H1 (cell line): ENCODE data around the gene OR51G2. TPM values are rescaled to one million over a fixed set of nuclear protein-coding genes. Genes with fewer than 3 reads are reported as not detected.

Experiments used
- CTCF ChIA-PET: fragments of 300-600 bp; sonication (Branson Sonifier 250); formaldehyde crosslinking; loops from one replicate; lab custom pipeline; 2021; ENCODE audit not compliant: partially characterized antibody; lab: Charles Lee
- POLR2A ChIA-PET: fragments of 300-600 bp; sonication (Branson Sonifier 250); formaldehyde crosslinking; loops from one replicate; lab custom pipeline; 2021; ENCODE audit warnings: inconsistent platforms; ENCODE audit not compliant: partially characterized antibody; lab: Charles Lee
- DNase-seq, 2 experiments: peaks; one replicate each; pipeline versions ENCODE4 v3.0.0 to v3.0.0-alpha.2; 2010 to 2022; ENCODE audit warnings: low spot score in 2 of 2, low read depth in 1 of 2, mixed read lengths in 1 of 2
- FAIRE-seq: peaks from 2 replicates; lab custom pipeline; 2011; peaks lifted over from hg19 to GRCh38; lab: Jason Lieb, UNC
- H2AFZ ChIP-seq: 2 replicates; pipeline ENCODE4 v1.8.1; 2012; ENCODE audit warnings: low read length, inconsistent platforms
- H2AK5ac ChIP-seq: 2 replicates; pipeline ENCODE4 v1.6.1; 2013; ENCODE audit warnings: low read depth, low read length
- H2BK120ac ChIP-seq: replicated peaks from 2 replicates; pipeline ENCODE3; 2013; ENCODE audit warnings: low read depth, low read length, inconsistent platforms
- H2BK12ac ChIP-seq: 2 replicates; pipeline ENCODE4 v1.6.1; 2013; ENCODE audit warnings: low read depth, low read length
- H2BK15ac ChIP-seq: 2 replicates; pipeline ENCODE4 v1.6.1; 2013; ENCODE audit warnings: low read length
- H2BK20ac ChIP-seq: 2 replicates; pipeline ENCODE4 v1.6.1; 2013; ENCODE audit warnings: low read length
- H2BK5ac ChIP-seq: 2 replicates; pipeline ENCODE4 v1.6.1; 2013; ENCODE audit warnings: low read depth, low read length
- H3K14ac ChIP-seq: 2 replicates; pipeline ENCODE4 v1.6.1; 2013; ENCODE audit warnings: inconsistent platforms; ENCODE audit not compliant: insufficient read length
- H3K18ac ChIP-seq: 2 replicates; pipeline ENCODE4 v1.6.1; 2013; ENCODE audit warnings: low read length; ENCODE audit errors: extremely low read depth
- H3K23ac ChIP-seq: 2 replicates; pipeline ENCODE4 v1.6.1; 2013; ENCODE audit warnings: inconsistent platforms; ENCODE audit not compliant: insufficient read length
- H3K23me2 ChIP-seq: 2 replicates; pipeline ENCODE4 v1.6.1; 2013; ENCODE audit warnings: low read depth, low read length
- H3K27ac ChIP-seq: 2 replicates; pipeline ENCODE4 v1.6.1; 2011; ENCODE audit warnings: low read depth, low read length, inconsistent platforms
- H3K27me3 ChIP-seq, 4 experiments: replicated peaks in 1 of 4; 1 replicate in 1 of 4; 2 replicates in 3 of 4; pipeline versions ENCODE4 v1.6.1 to v1.8.1; 2011 to 2013; ENCODE audit warnings: low read length in 3 of 4, mild to moderate bottlenecking in 3 of 4, inconsistent platforms in 2 of 4, mixed read lengths in 2 of 4, moderate library complexity in 1 of 4; ENCODE audit not compliant: control insufficient read depth in 3 of 4, insufficient read depth in 3 of 4; ENCODE audit errors: extremely low read depth in 1 of 4
- H3K36me3 ChIP-seq, 4 experiments: 2 replicates each; pipeline versions ENCODE4 v1.6.1 to v1.8.1; 2011 to 2013; ENCODE audit warnings: mild to moderate bottlenecking in 4 of 4, low read length in 3 of 4, moderate library complexity in 2 of 4, control low read depth in 1 of 4, inconsistent platforms in 1 of 4; ENCODE audit not compliant: insufficient read depth in 4 of 4, control insufficient read depth in 2 of 4
- H3K4ac ChIP-seq: replicated peaks from 2 replicates; pipeline ENCODE3; 2013; ENCODE audit warnings: low read length, low read depth, mixed read lengths, inconsistent platforms; ENCODE audit not compliant: insufficient read length
- H3K4me1 ChIP-seq, 4 experiments: replicated peaks in 1 of 4; 1 replicate in 1 of 4; 2 replicates in 3 of 4; pipeline versions ENCODE4 v1.6.1 to v1.8.1; 2011 to 2013; ENCODE audit warnings: low read length in 3 of 4, inconsistent platforms in 2 of 4, mixed read lengths in 1 of 4; ENCODE audit not compliant: insufficient read depth in 4 of 4, control insufficient read depth in 3 of 4
- H3K4me2 ChIP-seq, 2 experiments: 2 replicates each; pipeline versions ENCODE4 v1.6.1 to v1.8.1; 2011 to 2013; ENCODE audit warnings: low read depth in 2 of 2, low read length in 2 of 2, control low read depth in 1 of 2, inconsistent platforms in 1 of 2, mild to moderate bottlenecking in 1 of 2; ENCODE audit not compliant: insufficient read depth in 1 of 2
- H3K4me3 ChIP-seq, 4 experiments: fragments of 200-600, 300-600 bp in 1 of 4; sonication (generic), shearing (Covaris generic), sonication (Bioruptor Twin) in 1 of 4; 2 replicates each; pipeline versions ENCODE4 v1.5.1 to v1.8.1; 2011 to 2016; ENCODE audit warnings: low read length in 4 of 4, low read depth in 3 of 4, control low read depth in 2 of 4, inconsistent platforms in 2 of 4, mild to moderate bottlenecking in 2 of 4, mixed read lengths in 1 of 4, moderate library complexity in 1 of 4; ENCODE audit not compliant: insufficient read depth in 2 of 4; ENCODE audit errors: extremely low read depth in 1 of 4
- H3K56ac ChIP-seq: replicated peaks from 2 replicates; pipeline ENCODE3; 2013; ENCODE audit warnings: low read depth, mild to moderate bottlenecking, mixed read lengths, low read length, inconsistent platforms; ENCODE audit not compliant: insufficient read length
- H3K79me1 ChIP-seq: 2 replicates; pipeline ENCODE4 v1.6.1; 2013; ENCODE audit warnings: low read depth, low read length, control low read depth
- H3K79me2 ChIP-seq, 2 experiments: 2 replicates each; pipeline versions ENCODE4 v1.6.1 to v1.8.1; 2012 to 2013; ENCODE audit warnings: low read length in 2 of 2, mild to moderate bottlenecking in 2 of 2, inconsistent platforms in 1 of 2; ENCODE audit not compliant: insufficient read depth in 2 of 2, control insufficient read depth in 1 of 2
- H3K9ac ChIP-seq, 4 experiments: replicated peaks in 1 of 4; 1 replicate in 1 of 4; 2 replicates in 3 of 4; pipeline versions ENCODE4 v1.6.1 to v1.8.1; 2011 to 2013; ENCODE audit warnings: low read depth in 3 of 4, low read length in 3 of 4, control low read depth in 2 of 4, mild to moderate bottlenecking in 2 of 4, moderate library complexity in 2 of 4, inconsistent platforms in 1 of 4; ENCODE audit errors: extremely low read depth in 1 of 4
- H3K9me3 ChIP-seq, 2 experiments: 2 replicates each; pipeline versions ENCODE4 v1.6.1 to v1.8.1; 2012 to 2013; ENCODE audit warnings: mild to moderate bottlenecking in 2 of 2, moderate library complexity in 2 of 2, control low read depth in 1 of 2, inconsistent platforms in 1 of 2, low read depth in 1 of 2, low read length in 1 of 2, mixed read lengths in 1 of 2; ENCODE audit not compliant: insufficient read depth in 2 of 2
- H4K20me1 ChIP-seq, 2 experiments: replicated peaks in 1 of 2; 2 replicates each; pipeline versions ENCODE3 to v1.8.1; 2011 to 2013; ENCODE audit warnings: inconsistent platforms in 2 of 2, low read length in 2 of 2, mild to moderate bottlenecking in 1 of 2; ENCODE audit not compliant: insufficient read depth in 2 of 2, control insufficient read depth in 1 of 2
- H4K5ac ChIP-seq: 2 replicates; pipeline ENCODE4 v1.6.1; 2013; ENCODE audit warnings: low read length, low read depth, mixed read lengths, inconsistent platforms; ENCODE audit not compliant: insufficient read length
- H4K8ac ChIP-seq: 2 replicates; pipeline ENCODE4 v1.8.0; 2013; ENCODE audit warnings: mild to moderate bottlenecking, moderate library complexity, low read length, inconsistent platforms; ENCODE audit not compliant: insufficient read depth; ENCODE audit errors: extremely low read depth
- H4K91ac ChIP-seq: replicated peaks from 2 replicates; pipeline ENCODE3; 2013; ENCODE audit warnings: low read length, mixed read lengths, inconsistent platforms; ENCODE audit not compliant: insufficient read length
- CEBPB ChIP-seq: IDR thresholded peaks from 2 replicates; pipeline ENCODE4 v1.6.1; 2012; ENCODE audit warnings: low read depth, low read length
- CHD2 ChIP-seq: IDR thresholded peaks from 2 replicates; pipeline ENCODE4 v1.6.1; 2012; ENCODE audit warnings: low read length, improper control_type of control experiment
- CTCF ChIP-seq, 3 experiments: IDR thresholded peaks; 1 replicate in 2 of 3; 2 replicates in 1 of 3; pipeline versions ENCODE4 v1.5.1 to v1.6.1; 2011; ENCODE audit warnings: low read length in 3 of 3, mild to moderate bottlenecking in 3 of 3, inconsistent platforms in 2 of 3, low read depth in 1 of 3, moderate library complexity in 1 of 3; ENCODE audit not compliant: insufficient read depth in 1 of 3; ENCODE audit errors: control extremely low read depth in 1 of 3
- E2F6 ChIP-seq: IDR thresholded peaks from 2 replicates; pipeline ENCODE4 v1.6.1; 2012; ENCODE audit warnings: inconsistent platforms
- EP300 ChIP-seq, 2 experiments: IDR thresholded peaks; 1 replicate in 1 of 2; 2 replicates in 1 of 2; pipeline ENCODE4 v1.6.1; 2011 to 2012; ENCODE audit warnings: low read depth in 2 of 2, low read length in 2 of 2, mild to moderate bottlenecking in 2 of 2, borderline replicate concordance in 1 of 2, inconsistent platforms in 1 of 2, moderate library complexity in 1 of 2
- KDM5A ChIP-seq: fragments of 200-600 bp; IDR thresholded peaks from 2 replicates; pipeline ENCODE4 v1.7.1; 2012; ENCODE audit warnings: mild to moderate bottlenecking, low read length, inconsistent platforms, mixed read lengths
- NRF1 ChIP-seq: IDR thresholded peaks from 2 replicates; pipeline ENCODE4 v1.6.1; 2011; ENCODE audit warnings: mild to moderate bottlenecking, low read depth, low read length, improper control_type of control experiment
- SAP30 ChIP-seq: fragments of 300-600 bp; sonication (generic); IDR thresholded peaks from 2 replicates; pipeline ENCODE4 v1.7.1; 2012; ENCODE audit warnings: low read length, moderate library complexity, mild to moderate bottlenecking, inconsistent platforms; ENCODE audit not compliant: insufficient read depth, insufficient replicate concordance
- TCF12 ChIP-seq: IDR thresholded peaks from 2 replicates; pipeline ENCODE4 v1.6.1; 2011; ENCODE audit warnings: low read depth, mild to moderate bottlenecking, low read length
- USF2 ChIP-seq: IDR thresholded peaks from 2 replicates; pipeline ENCODE4 v1.6.1; 2011; ENCODE audit warnings: low read length, improper control_type of control experiment
- WGBS, 2 experiments: shearing (Covaris generic) in 1 of 2; methylation state at CpG; one replicate each; pipeline versions ENCODE4 v1.1.6 to v1.1.7; 2013 to 2015; ENCODE audit warnings: low lambda C conversion rate in 2 of 2, mixed read lengths in 2 of 2, inconsistent platforms in 1 of 2, low coverage in 1 of 2, missing lambda C conversion rate in 1 of 2; ENCODE audit not compliant: insufficient replicate concordance in 2 of 2, insufficient coverage in 1 of 2, insufficient read length in 1 of 2; ENCODE audit errors: extremely low coverage in 1 of 2, missing lambda C conversion rate in 1 of 2; 5-methylcytosine and 5-hydroxymethylcytosine counted together
- polyA plus RNA-seq, 7 experiments: library from polyadenylated mRNA; depleted of rRNA in 3 of 7; stranded (reverse) in 5 of 7; unstranded in 2 of 7; fragments of >200 nt in 5 of 7; fragments of 200-250 nt in 2 of 7; gene quantifications; 1 replicate in 5 of 7; 2 replicates in 1 of 7; 4 replicates in 1 of 7; pipeline versions ENCODE4 v1.2.1 to v1.2.3, GENCODE V29; 2011 to 2013; ENCODE audit warnings: missing spikeins in 2 of 7, mixed read lengths in 2 of 7
- total RNA-seq: library from RNA; stranded (reverse); fragmentation: NEBNext Ultra II Directional; extraction: Animal tissue kit (Norgen Biotek cat#: 25700); gene quantifications from 2 replicates; pipeline ENCODE4 v1.2.1, GENCODE V29; 2021

Gene OR51G2
- total and polyA plus RNA-seq, 2 of the 8 experiments (the other 6 are each of a cell fraction or from before 2014, with no cell fraction given) = not detected

- no peak for FAIRE-seq
- H2BK12ac ChIP-seq = no peak overlapping the region
- no peaks in the 10 kb centered on the region for H3K36me3 ChIP-seq
- H2BK120ac ChIP-seq = no peak overlapping the region
- no peaks in the 10 kb centered on the region for H3K4me1 ChIP-seq
- no peak overlapping the region for H3K56ac ChIP-seq
- DNase-seq = no peak
- peaks cover 0 to 3% of the 10 kb centered on the region in 2 experiments for H4K20me1 ChIP-seq
- H4K8ac ChIP-seq = no peak overlapping the region
- no peak overlapping the region for H4K91ac ChIP-seq
- H3K27me3 ChIP-seq = no peaks in the 10 kb centered on the region
- CTCF ChIA-PET = no interaction called here
- no peak overlapping the region for H3K23ac ChIP-seq
- POLR2A ChIA-PET = no interaction called here
- H2AK5ac ChIP-seq = no peak overlapping the region
- H3K14ac ChIP-seq = no peak overlapping the region
- H4K5ac ChIP-seq = no peak overlapping the region
- H2BK5ac ChIP-seq = no peak overlapping the region
- no peaks in the 10 kb centered on the region for H3K79me2 ChIP-seq
- H3K4me2 ChIP-seq = no peak overlapping the region
- no peak overlapping the region for H2BK20ac ChIP-seq
- H3K9me3 ChIP-seq = no peaks in the 10 kb centered on the region
- no peak overlapping the region for H2BK15ac ChIP-seq
- H3K9ac ChIP-seq = no peak overlapping the region
- H3K79me1 ChIP-seq = no peaks in the 10 kb centered on the region
- H3K27ac ChIP-seq = no peak overlapping the region
- 92% methylated on average over 4 of the region's 4 CpGs; no CpG with 5 or more reads in 1 of the 2 experiments for WGBS, 2 experiments
- H3K18ac ChIP-seq = no peak overlapping the region
- H2AFZ ChIP-seq = no peak overlapping the region
- H3K23me2 ChIP-seq = no peaks in the 10 kb centered on the region
- H3K4me3 ChIP-seq = no peak overlapping the region
- H3K4ac ChIP-seq = no peak overlapping the region
- no peak for TF ChIP-seq E2F6
- TF ChIP-seq KDM5A = no peak
- no peak for TF ChIP-seq TCF12
- no peak for TF ChIP-seq EP300 (IDR thresholded peaks at IDR 0.05; ENCODE audit: borderline replicate concordance in 1 of 2, low read depth in 2 of 2, low read length in 2 of 2)
- TF ChIP-seq USF2 = no peak
- TF ChIP-seq CTCF (IDR thresholded peaks at IDR 0.05; ENCODE audit: control extremely low read depth in 1 of 3, insufficient read depth in 1 of 3, low read depth in 1 of 3, low read length in 3 of 3) = no peak
- TF ChIP-seq CHD2 = no peak
- no peak for TF ChIP-seq NRF1
- TF ChIP-seq SAP30 = no peak
- TF ChIP-seq CEBPB = no peak
These were observed 38.0 kb downstream of the OR51G2 start for GRCh38 chr11:4881188-4881587.
